Stimulated activated CD4-positive, alpha-beta T cell treated with anti-CD3 and anti-CD28 coated beads, Interleukin-2, amount 100 ng/mL, for 4 hours (primary cell): ENCODE data around the gene ING3.

Experiments
- DNase-seq: peaks from one replicate; pipeline ENCODE4 v3.0.0-alpha.2; 2020; ENCODE audit warnings: low read depth

Gene ING3

DNA sequence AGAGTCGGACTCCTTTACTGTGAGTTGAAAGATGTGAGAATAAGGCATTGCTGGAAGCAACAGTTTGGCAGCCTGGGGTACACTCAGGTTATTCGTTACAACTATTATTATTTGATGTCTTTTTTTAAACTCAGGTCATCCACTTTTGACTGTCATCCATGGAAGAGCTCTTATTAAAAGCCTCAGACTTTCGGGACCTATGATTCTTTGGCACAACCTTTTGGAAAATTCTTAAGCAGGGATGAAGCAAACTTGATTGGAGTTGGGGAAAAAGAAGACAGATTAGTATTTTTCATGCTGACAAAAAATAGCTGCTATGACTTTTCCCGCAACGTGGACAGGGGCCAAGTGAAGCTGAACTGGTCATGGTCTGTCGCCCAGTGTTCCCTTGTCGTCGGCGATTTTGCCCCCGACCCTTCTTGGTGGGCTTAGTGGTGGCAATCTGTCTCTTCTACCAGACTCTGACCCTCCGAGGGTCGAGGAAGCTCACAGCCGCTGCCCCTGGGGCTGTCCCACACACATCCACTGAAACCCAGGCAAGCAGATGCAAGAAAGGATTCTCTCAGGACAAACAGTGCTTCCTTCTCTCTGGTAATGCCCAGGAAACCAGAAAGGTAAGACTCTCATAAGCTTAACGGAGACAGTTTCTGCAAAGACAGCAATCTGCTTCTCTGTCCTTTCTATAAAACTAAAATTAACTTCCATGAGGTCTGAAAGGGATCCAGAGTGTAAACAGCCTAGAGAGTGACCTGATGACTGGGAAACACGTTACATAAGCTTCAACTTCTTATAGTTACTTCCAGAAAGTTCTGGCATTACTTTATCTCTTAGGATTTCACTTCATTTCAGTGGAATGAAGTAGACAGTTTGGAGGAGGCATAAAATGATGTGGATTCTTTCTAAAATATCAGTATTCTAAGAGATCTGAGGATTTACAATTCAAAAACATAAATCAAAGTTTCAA is 39.0 kb downstream of the ING3 start:
- no peak for DNase-seq

GRCh38 chr7:120990468-120991118 is 40.0 kb downstream of the ING3 start:
- no peak for DNase-seq

GRCh38 chr7:120991161-120991560 is 40.6 kb downstream of the ING3 start:
- no peak for DNase-seq

- DNase-seq = no peak
These were observed 41.0 kb downstream of the ING3 start for GRCh38 chr7:120991581-120991980.

GRCh38 chr7:120992272-120992964 is 41.8 kb downstream of the ING3 start:
- DNase-seq = no peak

DNA sequence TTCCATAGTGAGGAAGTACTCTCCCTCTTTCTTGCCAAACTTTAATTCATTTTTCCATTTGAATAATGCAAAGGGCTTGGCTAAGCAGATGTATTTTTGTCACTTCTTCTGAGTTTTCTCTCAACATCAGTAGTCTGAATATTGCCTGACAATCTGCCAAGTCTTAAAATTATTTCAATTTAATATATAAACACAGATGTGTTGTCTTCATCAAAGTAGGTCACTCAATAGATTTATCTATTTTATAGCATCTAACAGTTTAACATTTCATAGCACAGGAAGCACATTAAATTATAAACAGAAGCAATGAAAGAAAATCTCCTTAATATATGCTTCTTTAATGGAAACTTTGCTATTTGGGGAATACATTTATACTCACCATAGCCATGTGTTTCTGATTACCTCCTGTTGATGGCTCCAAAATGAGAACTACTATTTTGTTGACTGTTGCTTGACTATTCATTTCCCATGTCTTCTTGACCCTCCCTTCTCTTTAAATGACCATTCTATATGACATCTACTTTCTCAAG is 42.5 kb downstream of the ING3 start:
- DNase-seq = no peak

GRCh38 chr7:120993553-120994191 is 43.1 kb downstream of the ING3 start:
- DNase-seq = no peak

DNA sequence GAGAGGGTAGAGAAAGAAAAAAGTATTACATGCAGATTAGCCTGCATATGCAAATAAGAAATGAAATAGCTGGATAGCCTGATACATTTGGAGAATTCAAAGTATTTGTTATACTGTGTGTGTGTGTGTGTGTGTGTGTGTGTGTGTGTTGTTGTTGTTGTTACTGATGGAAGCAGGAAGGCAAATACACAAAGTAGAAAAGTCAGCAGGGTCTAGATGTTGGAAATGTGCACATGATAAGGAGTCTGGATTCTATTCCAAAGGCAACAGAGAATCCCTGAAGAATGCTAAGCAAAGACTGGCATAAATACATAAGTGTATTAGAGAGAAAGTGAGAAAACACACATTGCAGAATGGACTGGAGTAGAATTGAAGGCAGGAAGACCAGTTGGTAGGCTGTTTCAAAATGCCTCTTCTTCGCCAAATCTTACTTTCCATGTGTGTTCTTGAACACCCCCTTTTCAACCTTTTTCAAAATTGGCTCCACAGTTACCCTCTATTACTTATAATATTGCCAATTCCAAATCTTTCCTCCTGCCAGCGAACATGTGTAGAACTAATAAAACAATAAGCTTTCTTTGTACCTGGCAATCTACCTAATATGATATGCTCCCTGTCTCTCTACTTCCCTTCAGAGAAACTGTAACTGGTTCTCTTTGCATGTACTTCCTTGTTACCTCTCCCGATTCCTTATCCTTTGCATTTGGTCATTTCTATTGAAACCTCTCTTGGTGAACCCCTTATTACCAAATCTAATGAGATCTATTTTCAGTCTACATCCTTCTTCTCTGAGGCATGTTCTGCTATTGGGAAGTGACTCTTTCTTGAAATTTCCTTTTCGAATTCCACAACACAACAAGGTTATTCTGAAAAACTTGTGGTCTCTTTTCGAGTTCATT is 44.2 kb downstream of the ING3 start:
- DNase-seq = no peak

DNA sequence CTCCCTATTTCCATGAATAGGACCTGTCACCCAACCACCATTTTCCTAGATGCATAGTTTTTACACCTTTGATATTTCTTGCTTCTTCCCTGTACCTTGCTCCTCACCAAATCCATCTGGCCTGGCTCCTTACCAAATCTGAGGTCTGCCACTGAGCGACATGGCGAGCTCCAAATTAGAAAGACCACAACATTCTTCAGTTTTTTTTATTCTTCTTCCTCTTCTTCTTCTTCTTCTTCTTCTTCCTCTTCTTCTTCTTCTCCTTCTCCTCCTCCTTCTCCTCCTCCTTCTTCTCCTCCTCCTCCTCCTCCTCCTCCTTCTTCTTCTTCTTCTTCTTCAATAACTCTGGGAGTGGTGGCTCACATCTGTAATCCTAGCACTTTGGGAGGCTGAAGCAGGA is 45.1 kb downstream of the ING3 start:
- no peak for DNase-seq

- peak; percentile 5 for DNase-seq
These were observed 45.9 kb downstream of the ING3 start for GRCh38 chr7:120996333-120996987.

DNA sequence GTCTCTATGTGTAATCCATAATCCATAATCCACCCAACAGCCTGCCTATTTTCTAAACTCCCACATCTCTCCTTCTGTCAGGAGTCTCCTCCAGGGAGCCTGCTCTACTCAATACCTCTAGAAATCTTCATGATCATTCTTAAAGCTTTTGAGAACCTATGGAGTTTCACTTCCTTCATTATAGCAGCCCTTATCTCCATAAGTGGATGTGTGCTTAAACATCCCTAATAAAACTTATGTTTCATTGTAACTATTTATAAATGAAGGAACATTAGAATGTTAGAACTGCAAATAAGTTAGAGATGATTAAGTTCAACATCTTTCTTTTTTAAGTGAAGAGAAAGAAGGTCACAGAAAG is 46.4 kb downstream of the ING3 start:
- DNase-seq = no peak

- no peak for DNase-seq
These were observed 47.4 kb downstream of the ING3 start for GRCh38 chr7:120997882-120998474.

- DNase-seq = no peak
These were observed 47.9 kb downstream of the ING3 start for GRCh38 chr7:120998520-120998919.

GRCh38 chr7:120998996-120999565 is 48.5 kb downstream of the ING3 start:
- DNase-seq = no peak

- DNase-seq = no peak
These were observed 49.8 kb downstream of the ING3 start for GRCh38 chr7:121000081-121000983.

- DNase-seq = no peak
These were observed 50.8 kb downstream of the ING3 start for GRCh38 chr7:121001234-121001906.

DNA sequence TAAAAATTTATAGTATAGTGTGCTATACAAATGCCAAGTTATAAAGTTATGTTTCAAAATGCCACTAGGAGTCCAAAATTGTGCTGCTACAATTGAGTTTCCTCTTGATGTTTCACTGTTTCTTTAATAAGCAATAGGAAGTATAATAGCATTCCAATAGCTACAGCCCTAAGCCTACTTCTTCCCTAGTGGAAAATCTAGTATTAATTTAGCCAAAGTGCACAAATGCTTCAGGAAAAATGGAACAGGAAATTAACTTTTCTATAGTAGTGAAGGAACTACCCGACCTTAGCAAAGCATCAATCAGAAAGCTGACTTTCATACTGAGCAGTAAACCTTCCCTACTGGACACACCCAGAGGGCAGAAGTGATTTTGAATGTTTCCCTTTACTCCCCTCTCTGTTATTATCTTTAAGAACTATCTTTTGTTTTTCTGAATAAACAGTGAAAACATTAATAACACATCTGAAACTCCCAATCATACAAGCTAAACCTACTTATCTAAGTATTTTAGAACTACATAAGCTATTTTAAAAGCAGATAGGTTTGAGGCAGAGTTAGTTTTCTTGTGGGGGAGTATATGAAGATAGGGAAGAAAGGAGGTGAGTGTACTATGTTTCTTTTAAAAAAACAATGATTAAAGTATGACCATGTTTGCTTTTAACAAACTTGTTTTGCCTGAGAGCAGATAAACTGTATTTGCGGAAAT is 51.6 kb downstream of the ING3 start:
- no peak for DNase-seq
